ENCODE measurements around the gene ESPN.

ESPN gene

GRCh38 chr1:6509220-6509918, 84.8 kb downstream of the ESPN start:
- ATAC-seq, result no peak
- no peak for TF ChIP-seq ISL1 (CRISPR knock-in tag; IDR thresholded peaks at IDR 0.05)

- TF ChIP-seq BACH2 (CRISPR knock-in tag; IDR thresholded peaks at IDR 0.05; ENCODE audit: borderline replicate concordance), result no peak
- ATAC-seq, result no peak; the same call in 2 of the 3 replicates
These were observed 85.3 kb downstream of the ESPN start for GRCh38 chr1:6509919-6510291.

DNA sequence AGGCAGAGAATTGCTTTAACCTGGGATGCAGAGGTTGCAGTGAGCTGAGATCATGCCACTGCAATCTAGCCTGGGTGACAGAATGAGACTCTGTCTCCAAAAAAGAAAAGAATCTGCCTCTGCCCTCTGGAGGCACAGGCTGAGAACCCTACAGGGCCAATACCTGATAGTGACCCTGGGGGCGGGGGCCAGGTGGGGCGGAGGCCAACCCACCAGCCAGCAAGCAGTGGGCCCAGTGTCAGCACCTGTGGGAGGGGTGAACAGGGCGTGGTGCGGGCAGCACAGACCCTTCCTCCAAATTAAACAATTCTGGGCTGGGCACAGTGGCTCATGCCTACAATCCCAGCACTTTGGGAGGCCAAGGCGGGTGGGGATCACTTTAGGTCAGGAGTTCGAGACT, 85.9 kb downstream of the ESPN start:
- no peak for ATAC-seq
- TF ChIP-seq ESRRG (CRISPR knock-in tag; IDR thresholded peaks at IDR 0.05) (no peak), ARNTL (CRISPR knock-in tag; IDR thresholded peaks at IDR 0.05; ENCODE audit: borderline replicate concordance, low read depth) (no peak), ZNF70 (CRISPR knock-in tag; IDR thresholded peaks at IDR 0.05) (no peak), TOX (CRISPR knock-in tag; IDR thresholded peaks at IDR 0.05; ENCODE audit: borderline replicate concordance) (no peak), ZFP30 (CRISPR knock-in tag; IDR thresholded peaks at IDR 0.05) (no peak), GLIS3 (CRISPR knock-in tag; IDR thresholded peaks at IDR 0.05) (no peak)
